Measurements from ENCODE around the gene FAM20C. TPM values are rescaled to one million over a fixed set of nuclear protein-coding genes. Genes with fewer than 3 reads are reported as not detected.

Gene FAM20C
- total RNA-seq, 1 experiment from 2014 or later: 132 TPM

- no peak for DNase-seq (ENCODE audit: low spot score)
Measured at GRCh38 chr7:208816-209215, 16.4 kb downstream of the FAM20C start.

DNA sequence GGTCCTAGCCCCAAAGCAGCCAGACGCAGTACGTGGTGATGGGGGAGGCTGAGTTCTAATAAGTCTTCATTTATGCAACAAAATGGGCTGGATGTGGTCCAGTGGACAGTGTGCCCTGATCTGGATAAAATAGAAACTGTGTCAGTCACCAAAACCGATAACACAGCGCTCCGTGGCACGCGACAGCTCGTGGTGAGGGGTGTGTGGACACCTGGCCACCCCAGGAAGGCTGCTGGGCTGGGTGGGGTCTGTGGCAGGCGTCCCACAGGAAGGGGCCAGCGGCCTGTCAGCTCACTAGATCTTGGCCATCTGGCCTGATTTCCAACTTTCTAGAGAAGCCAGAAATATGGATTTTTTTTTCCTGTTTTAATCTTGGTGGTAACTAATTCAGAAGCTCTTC, 17.0 kb downstream of the FAM20C start:
- DNase-seq (ENCODE audit: low spot score): no peak

DNA sequence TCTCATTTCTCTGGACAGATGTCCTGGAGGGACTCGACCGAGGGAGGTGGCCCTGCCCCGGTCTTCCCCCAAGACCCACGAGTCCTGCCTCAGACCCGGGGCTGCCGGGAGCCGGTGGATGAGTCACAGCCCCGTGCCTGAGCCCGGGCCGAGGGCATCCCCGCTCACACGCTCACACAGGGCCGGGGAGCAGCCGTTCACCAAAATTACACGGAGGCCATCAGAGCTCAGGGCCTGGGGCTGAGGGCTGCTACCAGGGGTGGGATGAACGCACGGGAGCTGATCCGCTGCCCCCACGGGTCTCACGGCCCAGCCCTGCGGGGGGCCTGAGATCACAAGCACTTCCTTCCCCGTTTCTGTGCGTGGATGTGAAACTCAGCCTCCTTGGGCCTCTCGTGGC, 17.5 kb downstream of the FAM20C start:
- no peak for DNase-seq (ENCODE audit: low spot score)

- DNase-seq (ENCODE audit: low spot score): no peak
Measured at GRCh38 chr7:210401-210925, 18.1 kb downstream of the FAM20C start.

DNA sequence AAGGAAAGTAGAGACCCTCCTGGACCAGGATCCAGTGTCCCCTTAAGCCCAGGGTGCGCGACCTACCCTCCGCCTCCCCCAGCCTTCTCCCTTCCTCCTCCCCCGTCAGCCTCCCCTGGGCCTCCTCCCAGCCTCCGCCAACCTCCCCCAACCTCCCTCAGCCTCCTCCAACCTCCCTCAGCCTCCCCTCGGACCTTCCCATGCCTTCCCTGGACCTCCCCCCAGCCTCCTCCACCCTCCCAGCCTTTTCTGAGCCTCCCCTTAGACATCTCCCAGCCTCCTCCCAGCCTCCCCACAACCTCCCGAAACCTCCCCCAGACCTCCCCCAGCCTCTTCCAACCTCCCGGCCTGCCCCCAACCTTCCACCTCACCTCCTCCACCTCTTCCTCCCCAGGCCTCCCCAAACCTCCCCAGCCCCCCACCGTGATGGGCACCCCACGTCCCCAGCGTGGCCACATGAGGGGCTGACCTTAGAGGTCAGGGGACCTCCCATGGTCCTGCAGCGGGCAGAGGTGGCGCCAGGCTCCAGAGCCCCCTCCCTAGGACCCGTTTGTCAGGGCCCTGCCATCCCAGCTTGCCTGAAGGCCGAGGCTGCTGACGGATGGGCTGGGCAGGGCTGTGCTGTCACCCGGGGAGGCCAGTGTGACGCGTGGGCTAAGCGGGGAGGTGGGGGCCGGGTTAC, 18.8 kb downstream of the FAM20C start:
- no peak for DNase-seq (ENCODE audit: low spot score)

- no peak for DNase-seq (ENCODE audit: low spot score)
Measured at GRCh38 chr7:211715-212058, 19.3 kb downstream of the FAM20C start.

- DNase-seq (ENCODE audit: low spot score): no peak
Measured at GRCh38 chr7:212754-213153, 20.4 kb downstream of the FAM20C start.

GRCh38 chr7:213324-213993, 21.1 kb downstream of the FAM20C start:
- DNase-seq (ENCODE audit: low spot score): no peak

DNA sequence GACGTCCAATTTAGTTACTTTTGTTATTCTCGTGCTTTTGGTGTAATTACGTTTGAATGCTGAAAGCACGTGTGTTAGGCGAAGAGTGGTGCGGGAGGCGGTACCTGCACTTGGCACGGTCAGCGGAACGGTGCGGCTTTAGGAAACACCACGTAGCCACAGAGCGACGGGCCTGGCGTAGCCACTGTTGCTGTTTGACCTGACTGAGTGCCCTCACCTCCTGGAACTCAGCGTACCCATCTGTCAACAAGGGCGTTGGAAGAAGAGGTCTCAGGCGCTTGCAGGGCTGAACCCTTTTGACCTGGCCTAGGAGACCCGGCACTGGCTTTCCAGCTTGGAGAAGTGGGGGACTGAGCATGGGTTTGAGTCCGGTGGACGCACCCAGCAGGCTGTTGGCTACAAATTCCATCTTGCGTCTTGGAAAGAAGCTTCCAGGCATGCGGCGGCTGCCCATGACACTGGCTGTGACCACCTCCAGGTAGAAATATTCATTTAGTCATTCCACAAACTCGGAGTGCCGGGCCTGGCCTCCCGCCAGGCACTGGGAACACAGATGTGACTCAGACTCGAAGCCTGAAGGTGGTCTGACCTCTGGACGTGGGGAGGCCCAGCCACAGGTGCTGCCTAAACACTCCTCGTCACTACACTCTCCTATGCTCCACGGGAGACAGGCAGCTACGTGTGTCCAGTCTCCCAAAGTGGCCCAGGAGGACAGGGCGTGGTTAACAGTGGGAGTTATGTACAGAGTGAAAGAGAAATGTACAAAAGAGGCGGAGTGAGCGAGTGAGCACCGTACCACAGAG, 22.2 kb downstream of the FAM20C start:
- DNase-seq (ENCODE audit: low spot score): peak; percentile 75

GRCh38 chr7:216360-217300, 24.3 kb downstream of the FAM20C start:
- no peak for DNase-seq (ENCODE audit: low spot score)

DNA sequence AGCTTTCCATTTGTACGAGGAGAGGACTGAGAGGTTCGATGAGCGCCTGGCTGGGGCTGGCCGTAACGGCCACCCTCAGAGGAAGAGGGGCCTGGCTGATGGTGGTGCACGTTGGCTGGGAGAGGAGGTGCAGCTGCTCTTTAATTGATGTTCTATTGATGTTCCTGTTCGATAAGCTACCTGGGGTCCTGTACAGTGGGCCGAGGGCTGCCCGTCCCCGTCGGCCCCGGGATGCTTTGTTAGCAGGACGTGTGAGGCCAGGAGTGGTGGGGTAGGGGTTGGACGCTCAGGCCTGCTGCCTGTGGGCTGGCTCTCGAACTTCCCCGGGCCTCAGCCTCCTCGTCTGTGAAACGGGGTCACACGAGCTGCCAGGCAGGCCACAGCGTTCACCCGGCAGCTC, 25.4 kb downstream of the FAM20C start:
- no peak for DNase-seq (ENCODE audit: low spot score)

GRCh38 chr7:218316-218715, 25.9 kb downstream of the FAM20C start:
- DNase-seq (ENCODE audit: low spot score): no peak

GRCh38 chr7:218896-219580, 26.7 kb downstream of the FAM20C start:
- no peak for DNase-seq (ENCODE audit: low spot score)

GRCh38 chr7:219581-220150, 27.3 kb downstream of the FAM20C start:
- DNase-seq (ENCODE audit: low spot score): no peak

- peak; percentile 79 for DNase-seq (ENCODE audit: low spot score)
Measured at GRCh38 chr7:220151-220841, 27.9 kb downstream of the FAM20C start.

DNA sequence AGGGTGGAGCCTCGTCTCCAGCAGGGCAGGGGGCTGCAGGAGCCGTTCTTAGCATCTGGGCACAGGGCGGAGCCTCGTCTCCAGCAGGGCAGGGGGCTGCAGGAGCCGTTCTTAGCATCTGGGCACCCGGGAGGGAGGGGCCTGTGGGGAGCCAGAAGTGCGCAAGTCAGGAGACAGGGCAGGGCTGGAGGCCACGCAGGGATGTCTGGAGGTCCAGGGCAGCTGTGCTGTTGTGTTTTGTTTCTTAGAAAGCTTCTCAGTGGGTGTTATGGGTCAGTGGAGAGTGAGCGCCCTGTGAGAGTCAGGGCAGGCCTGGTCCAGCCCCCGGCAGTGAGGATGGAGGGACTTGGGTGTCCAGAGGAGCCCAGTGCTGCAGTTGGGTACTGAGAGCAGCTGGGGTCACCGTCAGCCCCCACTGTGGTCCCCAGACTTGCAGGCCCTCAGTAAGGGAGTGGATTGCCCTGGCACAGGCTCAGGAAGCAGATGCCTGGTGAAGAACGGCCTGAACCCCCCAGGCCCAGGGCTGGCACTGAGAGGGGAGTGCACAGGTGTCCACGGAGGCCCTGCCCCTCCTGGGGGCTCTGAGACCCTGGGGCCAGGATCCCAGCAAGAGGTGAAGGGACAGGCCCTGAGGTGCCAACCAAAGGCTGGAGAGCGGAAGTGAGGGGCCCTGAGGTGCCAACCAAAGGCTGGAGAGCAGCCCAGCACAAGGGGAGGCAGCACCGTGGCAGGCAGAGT, 29.8 kb downstream of the FAM20C start:
- no peak for DNase-seq (ENCODE audit: low spot score)

GRCh38 chr7:222716-223041, 30.3 kb downstream of the FAM20C start:
- DNase-seq (ENCODE audit: low spot score): no peak

GRCh38 chr7:223118-223800, 30.9 kb downstream of the FAM20C start:
- DNase-seq (ENCODE audit: low spot score): no peak

- no peak for DNase-seq (ENCODE audit: low spot score)
Measured at GRCh38 chr7:223861-224260, 31.5 kb downstream of the FAM20C start.

All from H4 (cell line).